NCI-H128 (cell line): Measurements from ENCODE around the gene SMIM38.

ENCODE experiments used
- DNase-seq: peaks from one replicate; lab custom pipeline; 2025; ENCODE audit not compliant: unreplicated experiment; lab: John Stamatoyannopoulos, UW

Gene SMIM38

GRCh38 chr11:69157822-69158231, 2.1 kb downstream of the SMIM38 start:
- no peak for DNase-seq

GRCh38 chr11:69158301-69159149, 2.8 kb downstream of the SMIM38 start:
- DNase-seq: no peak

GRCh38 chr11:69159150-69159852, 3.6 kb downstream of the SMIM38 start:
- no peak for DNase-seq

GRCh38 chr11:69160296-69161116, 4.8 kb downstream of the SMIM38 start:
- DNase-seq: no peak

GRCh38 chr11:69161117-69161407, 5.3 kb downstream of the SMIM38 start:
- no peak for DNase-seq

- no peak for DNase-seq
Measured at GRCh38 chr11:69162505-69162904, 6.8 kb downstream of the SMIM38 start.

- no peak for DNase-seq
Measured at GRCh38 chr11:69163842-69164241, 8.1 kb downstream of the SMIM38 start.

- DNase-seq: no peak
Measured at GRCh38 chr11:69164824-69165223, 9.1 kb downstream of the SMIM38 start.

- DNase-seq: no peak
Measured at GRCh38 chr11:69165775-69166174, 10.0 kb downstream of the SMIM38 start.

- no peak for DNase-seq
Measured at GRCh38 chr11:69166218-69167115, 10.7 kb downstream of the SMIM38 start.

- no peak for DNase-seq
Measured at GRCh38 chr11:69167130-69167915, 11.6 kb downstream of the SMIM38 start.

GRCh38 chr11:69167916-69168691, 12.4 kb downstream of the SMIM38 start:
- DNase-seq: no peak

- DNase-seq: no peak
Measured at GRCh38 chr11:69169479-69169878, 13.7 kb downstream of the SMIM38 start.

- DNase-seq: no peak
Measured at GRCh38 chr11:69170704-69171103, 15.0 kb downstream of the SMIM38 start.

GRCh38 chr11:69171476-69172240, 15.9 kb downstream of the SMIM38 start:
- no peak for DNase-seq

GRCh38 chr11:69172674-69173073, 16.9 kb downstream of the SMIM38 start:
- DNase-seq: no peak

GRCh38 chr11:69173331-69173730, 17.6 kb downstream of the SMIM38 start:
- DNase-seq: no peak

- DNase-seq: no peak
Measured at GRCh38 chr11:69173925-69174581, 18.3 kb downstream of the SMIM38 start.
